Activated naive CD8-positive, alpha-beta T cell treated with anti-CD3 and anti-CD28 coated beads for 36 hours (primary cell): Measurements from ENCODE around the gene OR52B2. TPM values are rescaled to one million over a fixed set of nuclear protein-coding genes. Genes with fewer than 3 reads are reported as not detected.
"Not testable (repeated sequence)": the region's sequence is repeated elsewhere in the genome, so short reads cannot be mapped to it uniquely, and the experiment has no call there.

Source experiments
- DNase-seq: peaks from one replicate; pipeline ENCODE4 v3.0.0; 2021
- H3K27ac Mint-ChIP-seq: one replicate; pipeline ENCODE4 v1.8.0; 2022; ENCODE audit warnings: mild to moderate bottlenecking, moderate library complexity, mixed read lengths
- H3K27me3 Mint-ChIP-seq: one replicate; pipeline ENCODE4 v1.8.0; 2022; ENCODE audit warnings: mild to moderate bottlenecking, mixed read lengths
- H3K36me3 Mint-ChIP-seq: one replicate; pipeline ENCODE4 v1.8.0; 2021; ENCODE audit warnings: mild to moderate bottlenecking, mixed read lengths
- H3K4me1 Mint-ChIP-seq: one replicate; pipeline ENCODE4 v1.8.0; 2021; ENCODE audit warnings: mixed read lengths
- H3K4me3 Mint-ChIP-seq: one replicate; pipeline ENCODE4 v1.8.0; 2022; ENCODE audit warnings: mild to moderate bottlenecking, moderate library complexity, mixed read lengths
- H3K9me3 Mint-ChIP-seq: one replicate; pipeline ENCODE4 v1.8.0; 2022; ENCODE audit warnings: mixed read lengths
- total RNA-seq, 2 experiments: library from RNA; stranded (reverse); gene quantifications; one replicate each; pipeline ENCODE4 v1.2.3, GENCODE V29; 2021

Gene OR52B2
- total RNA-seq, 2 experiments from 2014 or later: not detected

- peaks cover 24% of the 10 kb centered on the region for H3K4me1 Mint-ChIP-seq
- no peaks in the 10 kb centered on the region for H3K9me3 Mint-ChIP-seq
- H3K27me3 Mint-ChIP-seq: no peaks in the 10 kb centered on the region
- H3K27ac Mint-ChIP-seq: no peak overlapping the region
- H3K36me3 Mint-ChIP-seq: peaks cover 11% of the 10 kb centered on the region
- no peak overlapping the region for H3K4me3 Mint-ChIP-seq
- DNase-seq: no peak
Measured at GRCh38 chr11:6197466-6198200, 27.5 kb upstream of the OR52B2 start.

DNA sequence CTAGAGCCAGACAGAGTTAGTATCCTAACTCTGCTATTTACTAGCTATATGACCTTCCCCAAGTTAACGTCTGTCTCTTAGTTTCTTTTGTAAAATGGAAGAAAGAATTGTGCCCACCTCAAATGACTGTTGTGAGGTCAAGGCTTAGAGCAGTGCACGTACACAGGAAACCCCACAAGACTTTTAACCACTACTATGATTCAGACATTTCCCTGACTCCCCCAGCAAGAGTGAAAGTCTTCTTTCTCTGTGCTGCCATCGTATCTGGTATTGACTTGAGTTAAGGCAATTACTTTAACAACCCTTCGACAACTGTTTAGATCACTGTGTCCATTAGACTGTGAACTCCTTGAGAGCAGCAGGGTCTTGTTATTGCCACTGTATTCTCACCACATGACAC is 26.3 kb upstream of the OR52B2 start:
- H3K27me3 Mint-ChIP-seq: no peaks in the 10 kb centered on the region
- no peak for DNase-seq
- H3K4me1 Mint-ChIP-seq: peaks cover 18% of the 10 kb centered on the region
- peak overlapping the region; percentile 51 for H3K27ac Mint-ChIP-seq
- H3K9me3 Mint-ChIP-seq: no peaks in the 10 kb centered on the region
- H3K4me3 Mint-ChIP-seq: no peak overlapping the region
- peaks cover 8% of the 10 kb centered on the region for H3K36me3 Mint-ChIP-seq

GRCh38 chr11:6194065-6194581 is 24.0 kb upstream of the OR52B2 start:
- H3K9me3 Mint-ChIP-seq: no peaks in the 10 kb centered on the region
- no peak overlapping the region for H3K27ac Mint-ChIP-seq
- H3K36me3 Mint-ChIP-seq: peaks cover 3% of the 10 kb centered on the region
- DNase-seq: no peak
- H3K4me1 Mint-ChIP-seq: peaks cover 12% of the 10 kb centered on the region
- no peak overlapping the region for H3K4me3 Mint-ChIP-seq
- H3K27me3 Mint-ChIP-seq: no peaks in the 10 kb centered on the region

DNA sequence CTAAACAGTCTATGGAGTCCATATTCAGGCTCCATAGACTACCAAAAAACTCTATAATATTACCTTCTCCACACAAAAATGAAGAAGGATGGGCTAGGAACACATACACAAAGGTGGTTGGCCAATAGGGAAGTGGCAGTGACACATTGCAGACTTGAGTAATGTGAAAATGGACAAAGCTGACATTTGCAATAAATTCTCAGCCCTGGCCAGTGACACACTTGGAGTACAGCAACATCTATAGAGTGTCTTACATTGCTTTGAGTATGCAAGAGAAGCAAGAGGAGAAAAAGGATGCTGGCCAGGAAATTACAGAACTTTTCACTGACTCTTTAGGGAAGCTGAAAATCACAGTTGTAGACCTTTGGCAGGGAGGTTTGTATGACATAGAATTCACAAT is 21.6 kb upstream of the OR52B2 start:
- DNase-seq: no peak
- Mint-ChIP-seq H3K36me3 (peaks cover 3% of the 10 kb centered on the region), H3K9me3 (peaks cover under 1% of the 10 kb centered on the region), H3K4me3 (no peak overlapping the region), H3K27ac (no peak overlapping the region), H3K27me3 (no peaks in the 10 kb centered on the region), H3K4me1 (peaks cover 8% of the 10 kb centered on the region)

GRCh38 chr11:6175440-6175839 is 5.3 kb upstream of the OR52B2 start:
- H3K4me1 Mint-ChIP-seq: no peaks in the 10 kb centered on the region
- peaks cover 5% of the 10 kb centered on the region for H3K9me3 Mint-ChIP-seq
- no peak overlapping the region for H3K27ac Mint-ChIP-seq
- no peak overlapping the region for H3K4me3 Mint-ChIP-seq
- H3K36me3 Mint-ChIP-seq: peaks cover 5% of the 10 kb centered on the region
- no peak for DNase-seq
- peaks cover 9% of the 10 kb centered on the region for H3K27me3 Mint-ChIP-seq

- no peak for DNase-seq
- H3K4me1 Mint-ChIP-seq: no peaks in the 10 kb centered on the region
- no peaks in the 10 kb centered on the region for H3K36me3 Mint-ChIP-seq
- H3K27ac Mint-ChIP-seq: no peak overlapping the region
- no peak overlapping the region for H3K4me3 Mint-ChIP-seq
- peaks cover 12% of the 10 kb centered on the region for H3K27me3 Mint-ChIP-seq
- no peaks in the 10 kb centered on the region for H3K9me3 Mint-ChIP-seq
Measured at GRCh38 chr11:6156628-6157359, 13.3 kb downstream of the OR52B2 start.

DNA sequence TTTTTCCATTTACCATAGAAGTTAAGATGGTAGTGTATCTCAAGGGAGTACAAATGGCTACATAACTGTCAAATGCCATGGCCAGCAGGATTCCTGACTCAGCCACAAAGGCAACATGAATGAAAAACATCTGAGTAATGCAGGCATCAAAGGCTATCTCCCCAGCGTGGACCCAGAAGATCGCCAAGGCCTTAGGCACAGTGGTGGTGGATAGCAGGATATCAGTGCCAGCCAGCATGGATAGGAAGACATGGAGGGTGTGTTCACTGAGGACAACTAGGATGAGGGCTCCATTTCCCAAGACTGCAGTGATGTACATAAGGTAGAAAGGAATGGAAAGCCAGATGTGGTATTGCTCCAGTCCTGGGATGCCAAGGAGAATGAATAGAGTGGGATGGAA is 18.0 kb downstream of the OR52B2 start:
- no peak overlapping the region for H3K4me3 Mint-ChIP-seq
- H3K9me3 Mint-ChIP-seq: peaks cover 5% of the 10 kb centered on the region
- H3K27ac Mint-ChIP-seq: no peak overlapping the region

GRCh38 chr11:6151117-6151516 is 19.0 kb downstream of the OR52B2 start:
- DNase-seq: no peak

More for the DNA sequence above, 18.0 kb downstream of the OR52B2 start:
- no peak for DNase-seq
- Mint-ChIP-seq H3K27me3 (peaks cover 9% of the 10 kb centered on the region), H3K36me3 (no peaks in the 10 kb centered on the region), H3K4me1 (no peaks in the 10 kb centered on the region)

DNA sequence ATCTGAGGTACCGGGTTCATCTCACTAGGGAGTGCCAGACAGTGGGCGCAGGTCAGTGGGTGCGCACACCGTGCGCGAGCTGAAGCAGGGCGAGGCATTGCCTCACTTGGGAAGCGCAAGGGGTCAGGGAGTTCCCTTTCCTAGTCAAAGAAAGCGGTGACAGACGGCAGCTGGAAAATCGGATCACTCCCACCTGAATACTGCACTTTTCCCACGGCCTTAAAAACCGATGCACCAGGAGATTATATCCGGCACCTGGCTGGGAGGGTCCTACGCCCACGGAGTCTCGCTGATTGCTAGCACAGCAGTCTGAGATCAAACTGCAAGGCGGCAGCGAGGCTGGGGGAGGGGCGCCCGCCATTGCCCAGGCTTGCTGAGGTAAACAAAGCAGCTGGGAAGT is 26.4 kb downstream of the OR52B2 start:
- not testable (repeated sequence) for DNase-seq, H3K27ac Mint-ChIP-seq, H3K36me3 Mint-ChIP-seq, H3K4me1 Mint-ChIP-seq, H3K9me3 Mint-ChIP-seq, H3K4me3 Mint-ChIP-seq
- peaks cover 11% of the 10 kb centered on the region for H3K27me3 Mint-ChIP-seq

More at GRCh38 chr11:6151117-6151516, 19.0 kb downstream of the OR52B2 start:
- H3K27me3 Mint-ChIP-seq: peaks cover 6% of the 10 kb centered on the region
- H3K36me3 Mint-ChIP-seq: no peaks in the 10 kb centered on the region
- no peak overlapping the region for H3K27ac Mint-ChIP-seq
- H3K4me3 Mint-ChIP-seq: no peak overlapping the region
- no peaks in the 10 kb centered on the region for H3K4me1 Mint-ChIP-seq
- peaks cover 5% of the 10 kb centered on the region for H3K9me3 Mint-ChIP-seq

DNA sequence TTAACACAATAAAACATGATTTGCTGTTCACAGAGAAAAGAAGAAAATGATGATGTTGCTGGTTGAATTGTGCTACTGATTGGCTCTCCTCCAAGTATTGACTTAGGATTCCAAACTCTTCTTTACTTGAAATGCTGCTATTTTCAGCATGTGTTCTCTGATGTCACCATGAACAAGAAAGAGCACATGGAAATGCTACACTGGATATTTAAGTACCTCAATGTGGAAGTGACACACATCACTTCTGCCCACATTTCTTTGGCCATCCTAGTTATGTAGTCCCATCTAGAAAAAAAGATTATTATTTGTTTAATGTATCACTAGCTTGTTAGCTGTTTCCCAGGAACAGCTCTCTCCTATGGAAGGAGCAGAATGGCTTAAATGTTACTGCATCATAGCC is 27.2 kb downstream of the OR52B2 start:
- H3K9me3 Mint-ChIP-seq: peaks cover 3% of the 10 kb centered on the region
- no peak overlapping the region for H3K4me3 Mint-ChIP-seq
- H3K27ac Mint-ChIP-seq: no peak overlapping the region
- H3K4me1 Mint-ChIP-seq: no peaks in the 10 kb centered on the region
- H3K27me3 Mint-ChIP-seq: peaks cover 17% of the 10 kb centered on the region
- no peaks in the 10 kb centered on the region for H3K36me3 Mint-ChIP-seq
- DNase-seq: no peak

DNA sequence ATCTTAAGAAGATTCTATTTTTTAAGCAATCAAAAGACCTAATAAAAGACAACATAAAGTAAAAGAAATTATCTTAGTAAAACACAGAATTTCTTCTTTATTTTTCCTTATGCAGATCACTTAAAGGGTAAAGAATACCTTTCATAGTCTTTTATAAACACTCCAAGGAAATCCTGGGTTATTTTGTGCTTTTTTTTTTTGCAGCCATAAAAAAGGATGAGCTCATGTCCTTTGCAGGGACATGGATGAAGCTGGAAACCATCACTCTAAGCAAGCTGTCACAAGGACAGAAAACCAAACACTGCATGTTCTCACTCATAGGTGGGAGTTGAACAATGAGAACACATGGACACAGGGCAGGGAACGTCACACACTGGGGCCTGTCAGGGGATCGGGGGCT is 34.2 kb downstream of the OR52B2 start:
- not testable (repeated sequence) for H3K9me3 Mint-ChIP-seq, H3K27ac Mint-ChIP-seq, DNase-seq, H3K36me3 Mint-ChIP-seq, H3K4me3 Mint-ChIP-seq, H3K4me1 Mint-ChIP-seq
- H3K27me3 Mint-ChIP-seq: peaks cover 16% of the 10 kb centered on the region

DNA sequence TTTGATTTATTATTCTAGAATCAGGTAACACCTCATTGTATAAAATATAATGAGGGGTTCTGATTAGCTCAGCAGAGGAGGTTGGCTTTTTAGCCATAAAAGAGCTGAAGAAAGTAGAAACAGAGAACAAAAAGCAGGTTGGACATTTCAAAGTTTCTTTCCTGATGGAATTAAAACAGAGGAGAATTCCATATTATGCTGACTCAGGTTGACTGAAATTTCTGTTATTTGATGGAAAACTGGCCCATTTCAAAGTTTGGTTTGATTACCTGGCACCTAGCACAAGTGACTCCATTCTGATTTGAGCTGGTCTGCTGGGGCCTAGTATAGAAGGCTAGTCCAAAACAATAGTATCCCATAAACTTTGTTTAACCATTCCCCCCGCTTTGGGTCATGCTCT is 37.7 kb downstream of the OR52B2 start:
- no peaks in the 10 kb centered on the region for H3K36me3 Mint-ChIP-seq
- no peak overlapping the region for H3K27ac Mint-ChIP-seq
- no peak for DNase-seq
- no peaks in the 10 kb centered on the region for H3K4me1 Mint-ChIP-seq
- no peaks in the 10 kb centered on the region for H3K9me3 Mint-ChIP-seq
- no peak overlapping the region for H3K4me3 Mint-ChIP-seq
- peaks cover 4% of the 10 kb centered on the region for H3K27me3 Mint-ChIP-seq

DNA sequence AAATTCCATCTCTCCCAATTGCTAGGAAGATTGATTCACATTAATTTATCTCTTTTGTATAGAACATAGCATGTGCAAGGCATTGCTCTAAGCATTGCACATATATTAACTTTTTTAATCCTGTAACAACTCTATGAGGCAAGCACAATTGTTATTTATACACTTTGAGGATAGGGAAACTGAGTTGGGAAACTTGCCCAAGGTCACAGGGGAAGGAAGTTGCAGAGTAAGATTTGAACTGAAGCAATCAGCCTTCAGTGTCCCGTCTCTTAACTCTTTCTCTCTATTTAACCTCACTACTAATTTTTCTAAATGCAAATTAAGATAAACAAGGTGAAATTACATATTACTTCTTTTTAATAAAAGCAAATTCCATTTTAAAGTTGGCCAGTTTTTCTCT is 40.5 kb downstream of the OR52B2 start:
- Mint-ChIP-seq H3K4me3 (no peak overlapping the region), H3K27me3 (peaks cover 2% of the 10 kb centered on the region), H3K36me3 (no peaks in the 10 kb centered on the region), H3K4me1 (no peaks in the 10 kb centered on the region), H3K9me3 (no peaks in the 10 kb centered on the region), H3K27ac (no peak overlapping the region)
- no peak for DNase-seq

- DNase-seq: no peak
- no peaks in the 10 kb centered on the region for H3K9me3 Mint-ChIP-seq
- no peaks in the 10 kb centered on the region for H3K27me3 Mint-ChIP-seq
- H3K4me3 Mint-ChIP-seq: no peak overlapping the region
- H3K36me3 Mint-ChIP-seq: no peaks in the 10 kb centered on the region
- no peak overlapping the region for H3K27ac Mint-ChIP-seq
- no peaks in the 10 kb centered on the region for H3K4me1 Mint-ChIP-seq
Measured at GRCh38 chr11:6129011-6129410, 41.1 kb downstream of the OR52B2 start.

- Mint-ChIP-seq H3K4me1 (no peaks in the 10 kb centered on the region), H3K9me3 (no peaks in the 10 kb centered on the region), H3K27me3 (no peaks in the 10 kb centered on the region), H3K36me3 (no peaks in the 10 kb centered on the region), H3K27ac (no peak overlapping the region), H3K4me3 (no peak overlapping the region)
- DNase-seq: no peak
Measured at GRCh38 chr11:6127881-6128280, 42.2 kb downstream of the OR52B2 start.

GRCh38 chr11:6124245-6124644 is 45.9 kb downstream of the OR52B2 start:
- H3K27ac Mint-ChIP-seq: no peak overlapping the region
- no peaks in the 10 kb centered on the region for H3K36me3 Mint-ChIP-seq
- DNase-seq: no peak
- H3K4me1 Mint-ChIP-seq: no peaks in the 10 kb centered on the region
- H3K9me3 Mint-ChIP-seq: no peaks in the 10 kb centered on the region
- no peak overlapping the region for H3K4me3 Mint-ChIP-seq
- H3K27me3 Mint-ChIP-seq: no peaks in the 10 kb centered on the region
